A549 treated with AZD9567 at 1 μM for 4 hours (cell line): ENCODE results near the gene GOLGA8F. TPM values are rescaled to one million over a fixed set of nuclear protein-coding genes. Genes with fewer than 3 reads are reported as not detected.

ENCODE experiments used
- total RNA-seq: library from RNA; stranded (reverse); fragments of 200-300 nt; extraction: Qiagen RNA extraction; gene quantifications from 5 replicates; pipeline ENCODE4 v1.2.3, GENCODE V29; 2022; ENCODE audit not compliant: insufficient read depth

The GOLGA8F gene, protein sequence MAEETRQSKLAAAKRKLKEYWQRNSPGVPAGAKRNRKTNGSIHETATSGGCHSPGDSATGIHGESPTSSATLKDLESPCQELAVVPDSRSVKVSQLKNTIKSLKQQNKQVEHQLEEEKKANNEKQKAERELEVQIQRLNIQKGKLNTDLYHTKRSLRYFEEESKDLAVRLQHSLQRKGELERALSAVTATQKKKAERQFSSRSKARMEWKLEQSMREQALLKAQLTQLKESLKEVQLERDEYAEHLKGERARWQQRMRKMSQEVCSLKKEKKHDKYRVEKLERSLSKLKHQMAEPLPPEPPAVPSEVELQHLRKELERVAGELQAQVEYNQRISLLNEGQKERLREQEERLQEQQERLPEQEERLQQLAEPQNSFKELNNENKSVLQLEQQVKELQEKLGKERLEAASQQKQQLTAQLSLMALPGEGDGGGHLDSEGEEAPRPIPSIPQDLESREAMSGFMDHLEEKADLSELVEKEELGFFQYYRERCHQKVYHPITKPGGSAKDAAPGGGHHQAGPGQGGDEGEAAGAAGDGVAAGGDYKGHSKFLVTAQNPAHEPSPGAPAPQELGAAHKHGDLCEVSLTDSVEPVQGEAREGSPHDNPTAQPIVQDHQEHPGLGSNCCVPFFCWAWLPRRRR
- total RNA-seq: not detected in 5 replicates

DNA sequence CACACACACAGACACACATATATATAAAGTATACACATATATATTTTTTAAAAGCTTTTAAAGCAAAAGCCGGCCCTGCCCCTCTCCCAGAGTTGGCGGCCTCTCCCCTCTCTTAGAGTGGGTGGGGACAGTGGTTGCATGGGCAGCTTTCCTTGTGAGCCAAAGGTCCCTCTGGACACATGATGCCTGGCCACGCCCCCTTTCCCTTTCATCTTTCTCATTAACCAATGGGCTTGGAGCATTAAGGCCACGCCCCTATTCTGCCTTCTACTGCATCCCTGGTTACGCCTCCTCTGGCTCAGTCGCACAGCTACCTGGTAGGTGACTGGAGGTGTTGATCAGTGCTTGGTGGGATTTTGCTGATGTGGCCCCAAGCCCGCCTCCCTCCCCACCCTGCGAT is at the start of gene GOLGA8F:
Gene GOLGA8F (plus strand): TSS at position 301 of the 400 bp plus-strand sequence. CDS start 98 bp downstream, at position 399.

DNA sequence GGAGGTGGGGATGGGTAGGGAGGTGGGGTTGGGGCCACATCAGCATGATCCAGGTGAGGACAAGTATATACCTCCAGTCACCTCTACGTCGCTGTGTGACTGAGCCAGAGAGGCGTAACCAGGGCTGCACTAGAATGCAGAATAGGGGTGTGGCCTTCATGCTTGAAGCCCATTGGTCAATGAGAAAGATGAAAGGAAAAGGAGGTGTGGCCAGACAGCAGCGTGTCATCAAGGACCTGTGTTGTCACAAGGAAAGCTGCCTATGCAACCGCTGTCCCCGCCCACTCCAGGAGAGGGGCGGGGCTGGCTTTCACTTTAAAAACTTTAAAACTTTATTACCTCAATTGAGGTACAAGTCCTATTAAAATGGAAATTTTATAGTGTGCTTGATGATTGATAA is 20.5 kb upstream of the GOLGA8F start, which contains the start of gene GOLGA6L24:
Gene GOLGA6L24 (minus strand): TSS at position 101 of the 400 bp plus-strand sequence. CDS start 61 bp downstream, at position 40.

Other genes with a start within 250 kb of the GOLGA8F start
- gene HERC2, start 56.5 kb upstream of the GOLGA8F start, total RNA-seq: 40.9 to 51.4 TPM (median 48.0 TPM) in 5 replicates
- not detected in 5 replicates for gene GOLGA6L24, start 20.6 kb upstream of the GOLGA8F start, total RNA-seq
- gene GOLGA8G, start 154.3 kb downstream of the GOLGA8F start, total RNA-seq: not detected in 5 replicates
- gene GOLGA6L25, start 174.9 kb downstream of the GOLGA8F start, total RNA-seq: not detected in 5 replicates